HG02981 (cell line): ENCODE results near the gene HDGFL2.
A peak's percentile ranks its signal among the peaks of the same experiment; 100 is the strongest.

ENCODE experiments used
- ATAC-seq: cut with Tn5 transposase; IDR thresholded peaks from one replicate; pipeline ENCODE4 v1.9.1; 2021; ENCODE audit warnings: mild to moderate bottlenecking, moderate library complexity; ENCODE audit not compliant: unreplicated experiment

HDGFL2 gene

GRCh38 chr19:4444765-4445741 is 27.0 kb upstream of the HDGFL2 start:
- no peak for ATAC-seq

GRCh38 chr19:4445963-4446703 is 26.0 kb upstream of the HDGFL2 start:
- ATAC-seq, result no peak

- no peak for ATAC-seq
Observed at GRCh38 chr19:4446704-4447200, 25.3 kb upstream of the HDGFL2 start.

- no peak for ATAC-seq
Observed at GRCh38 chr19:4447327-4448146, 24.6 kb upstream of the HDGFL2 start.

DNA sequence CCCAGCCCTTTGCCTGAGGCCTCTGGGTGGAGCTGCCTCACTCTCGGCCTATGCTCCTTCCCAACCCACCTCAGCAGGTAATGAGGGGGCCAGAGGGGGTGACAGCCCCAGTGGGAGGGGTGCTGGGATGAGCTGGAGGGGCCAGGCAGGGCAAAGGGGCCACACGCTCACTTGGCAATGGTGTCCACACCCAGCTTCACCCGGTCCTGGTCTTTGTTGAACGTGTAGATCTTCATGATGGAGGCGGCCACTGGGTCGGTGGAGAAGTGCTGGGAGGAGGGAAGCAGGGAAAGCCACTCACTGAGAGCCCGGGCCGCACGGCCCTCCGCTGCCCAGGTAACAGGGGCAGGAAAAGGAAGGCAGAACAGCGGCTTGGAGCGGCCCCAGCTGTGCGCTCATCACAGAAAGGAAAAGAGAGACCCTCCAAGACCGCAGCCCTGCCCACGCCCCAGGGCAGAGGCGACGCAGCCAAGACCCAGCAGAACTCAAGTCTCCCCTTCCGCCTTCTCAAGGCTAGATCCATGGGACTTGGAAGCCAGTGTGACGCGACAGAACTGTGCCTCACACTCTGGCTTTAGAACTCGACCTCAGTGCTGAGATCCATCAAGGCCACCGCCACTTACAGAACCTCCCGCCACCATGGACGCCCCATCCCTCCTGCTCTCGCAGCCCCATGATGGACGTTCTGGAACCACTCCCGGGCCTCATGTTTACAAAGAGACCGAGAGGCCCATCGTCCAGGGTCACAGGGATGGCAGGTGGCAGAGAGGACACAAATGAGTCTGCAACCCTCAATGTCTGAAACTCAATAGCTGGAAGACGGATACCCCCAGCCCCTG is 23.7 kb upstream of the HDGFL2 start:
- ATAC-seq, result no peak

DNA sequence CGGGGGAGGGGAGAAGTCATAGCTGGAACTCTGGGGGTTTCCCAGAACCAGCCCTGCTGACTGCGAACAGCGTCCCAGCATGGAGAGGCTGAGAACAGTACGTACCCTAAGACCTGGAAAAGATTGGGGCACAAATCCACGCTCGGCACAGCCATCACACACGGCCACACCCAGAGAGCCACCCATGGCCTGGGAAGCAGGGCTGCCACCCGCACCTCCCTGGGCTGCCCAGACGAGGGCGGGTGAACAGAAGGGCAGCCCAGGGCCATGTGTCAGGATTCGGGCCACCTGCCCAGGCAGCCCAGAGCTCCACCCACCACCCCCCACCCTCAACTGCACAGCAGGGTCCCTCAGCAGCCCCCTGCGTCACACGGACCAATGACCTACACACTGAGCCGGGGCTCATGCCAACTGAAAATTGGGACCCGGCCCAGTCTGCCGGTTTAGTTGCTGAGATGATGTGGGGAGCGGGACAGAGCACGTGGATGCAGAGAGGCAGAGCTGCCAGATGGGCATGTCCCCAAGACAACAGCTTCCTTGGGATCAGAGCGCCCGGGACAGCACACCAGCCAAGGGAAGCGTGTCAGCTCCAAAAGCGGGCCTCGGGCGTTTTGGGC is 23.0 kb upstream of the HDGFL2 start:
- no peak for ATAC-seq

GRCh38 chr19:4449639-4450028 is 22.5 kb upstream of the HDGFL2 start:
- no peak for ATAC-seq

- ATAC-seq, result no peak
Observed at GRCh38 chr19:4452230-4452990, 19.7 kb upstream of the HDGFL2 start.

GRCh38 chr19:4453232-4454179 is 18.6 kb upstream of the HDGFL2 start:
- no peak for ATAC-seq

DNA sequence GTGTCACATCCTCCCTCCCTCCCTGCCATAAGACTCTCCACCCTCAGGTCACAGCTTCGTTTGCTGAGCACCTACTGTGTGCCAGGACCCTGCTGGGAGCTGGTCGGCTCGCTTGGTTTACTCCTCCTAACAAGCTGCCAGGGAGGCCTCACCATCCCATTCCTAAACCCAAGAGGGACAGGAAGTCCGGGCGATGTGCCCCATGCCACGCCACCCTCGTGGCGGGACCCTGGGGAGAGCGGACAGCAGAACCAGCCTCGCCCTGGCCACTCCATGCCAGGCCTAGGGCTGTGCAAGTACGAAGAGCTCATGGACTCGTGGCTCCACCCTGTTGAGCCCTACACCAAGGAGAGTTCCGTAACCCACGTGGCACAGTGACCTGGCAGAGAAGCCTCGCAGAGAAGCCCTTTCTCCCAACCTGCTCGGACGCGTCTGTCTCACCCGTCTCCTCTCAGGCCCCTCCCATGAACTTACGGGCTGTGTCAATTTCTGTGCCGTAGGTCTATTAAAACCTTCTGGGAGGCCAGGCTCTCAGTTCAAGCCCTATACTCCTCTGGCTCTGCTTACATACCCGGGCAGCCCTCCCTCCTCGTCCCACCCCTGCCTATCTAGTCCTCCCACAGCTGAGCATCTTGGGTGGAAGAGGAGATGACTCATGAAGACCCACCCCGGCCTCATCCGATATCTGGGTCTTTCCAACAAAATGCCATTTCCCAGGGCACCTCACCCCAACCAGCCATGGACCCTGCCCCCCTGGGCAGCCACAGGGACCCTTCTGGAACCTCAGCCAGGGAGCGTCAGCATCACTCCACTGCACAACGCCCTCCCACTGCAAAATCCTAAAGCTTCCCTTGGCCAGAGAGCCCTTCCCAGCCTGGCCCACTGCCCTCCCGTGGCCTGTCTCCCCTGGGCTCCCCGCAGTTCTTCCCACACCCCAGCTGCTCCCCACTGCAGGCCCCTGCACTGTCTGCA is 17.1 kb upstream of the HDGFL2 start:
- ATAC-seq, result no peak

- no peak for ATAC-seq
Observed at GRCh38 chr19:4455719-4456475, 16.2 kb upstream of the HDGFL2 start.

DNA sequence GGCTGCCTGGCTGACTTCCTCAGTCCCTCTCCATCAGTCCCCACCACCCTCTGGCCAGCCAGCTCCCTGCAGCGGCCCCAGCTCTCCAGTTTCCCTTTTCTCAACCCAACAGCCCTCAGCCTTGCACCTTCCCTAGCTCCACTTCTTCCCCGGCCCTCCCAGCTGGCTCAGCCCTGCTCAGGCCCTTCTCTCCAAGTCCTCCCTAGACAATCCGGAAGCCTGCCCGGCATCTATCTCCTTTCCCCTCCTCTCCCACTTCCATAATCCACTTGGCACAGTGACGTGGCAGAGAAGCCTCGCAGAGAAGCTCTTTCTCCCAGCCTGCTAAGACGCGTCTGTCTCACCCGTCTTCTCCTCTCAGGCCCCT is 15.6 kb upstream of the HDGFL2 start:
- ATAC-seq, result no peak

GRCh38 chr19:4456843-4457653 is 15.0 kb upstream of the HDGFL2 start:
- peak; percentile 12 for ATAC-seq

DNA sequence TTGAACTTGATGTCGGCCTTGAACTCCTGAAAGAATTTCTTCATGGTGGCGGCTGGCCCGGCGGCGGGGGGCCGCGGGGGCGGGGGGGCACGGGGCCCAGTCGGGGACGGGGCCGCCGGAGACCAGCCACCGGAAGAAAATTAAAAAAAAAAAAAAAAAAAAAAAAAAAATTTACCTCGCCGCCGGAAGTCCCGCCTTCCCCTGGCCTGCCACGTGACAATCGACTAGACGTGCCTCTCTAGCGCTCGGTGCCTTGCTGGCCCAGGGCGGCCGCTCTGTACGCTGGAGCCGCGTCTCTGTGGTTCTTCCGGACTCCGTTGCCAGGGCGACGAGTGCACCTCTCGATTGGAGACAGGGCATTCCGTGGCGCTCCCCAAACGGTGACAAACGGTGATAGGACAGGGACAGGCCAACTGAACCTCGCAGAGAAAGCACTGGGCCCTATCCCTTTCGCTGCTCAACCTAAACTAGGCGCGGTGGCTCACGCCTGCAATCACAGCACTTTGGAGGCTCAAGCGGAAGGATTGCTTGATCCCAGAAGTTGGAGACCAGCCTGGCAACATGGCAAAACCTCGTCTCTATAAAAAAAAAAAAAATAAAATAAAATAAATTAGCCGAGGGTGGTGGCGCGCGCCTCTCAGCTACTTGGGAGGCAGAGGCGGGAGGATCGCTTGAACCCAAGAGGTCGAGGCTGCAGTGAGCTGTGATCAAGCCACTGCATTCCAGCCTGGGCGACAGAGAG is 14.3 kb upstream of the HDGFL2 start, which contains the start of gene UBXN6:
Gene UBXN6, minus strand, starts transcription at position 141 of the 742 bp plus-strand sequence. Its CDS starts 97 bp downstream, at position 44.
- peak; percentile 79 for ATAC-seq
